Trophoblast cell (in vitro differentiated cells and primary cell): ENCODE results near the gene ZC3H7A.

Experiments used
- DNase-seq, 2 donors: peaks; one replicate each; pipeline ENCODE4 v3.0.0-alpha.2; 2016
- H2AFZ ChIP-seq: 2 replicates; pipeline ENCODE4 v1.6.1; 2013; ENCODE audit warnings: low read length, moderate library complexity, mild to moderate bottlenecking; ENCODE audit not compliant: insufficient read depth, poor library complexity
- H2AK5ac ChIP-seq: 2 replicates; pipeline ENCODE4 v1.6.1; 2013; ENCODE audit warnings: mild to moderate bottlenecking, low read length
- H2BK120ac ChIP-seq: 2 replicates; pipeline ENCODE4 v1.6.1; 2013; ENCODE audit warnings: low read length, mild to moderate bottlenecking, moderate library complexity; ENCODE audit not compliant: insufficient read depth, poor library complexity
- H2BK12ac ChIP-seq: 2 replicates; pipeline ENCODE4 v1.6.1; 2013; ENCODE audit warnings: mild to moderate bottlenecking, low read length, moderate library complexity
- H2BK5ac ChIP-seq: 2 replicates; pipeline ENCODE4 v1.6.1; 2013; ENCODE audit warnings: low read length, low read depth, moderate library complexity, mild to moderate bottlenecking; ENCODE audit not compliant: poor library complexity
- H3K14ac ChIP-seq: 2 replicates; pipeline ENCODE4 v1.6.1; 2013; ENCODE audit warnings: mild to moderate bottlenecking, low read length
- H3K18ac ChIP-seq: 2 replicates; pipeline ENCODE4 v1.6.1; 2013; ENCODE audit warnings: mild to moderate bottlenecking, low read length
- H3K23ac ChIP-seq: 2 replicates; pipeline ENCODE4 v1.6.1; 2013; ENCODE audit warnings: low read length
- H3K27ac ChIP-seq: 2 replicates; pipeline ENCODE4 v1.5.1; 2013; ENCODE audit warnings: low read depth, mild to moderate bottlenecking, inconsistent platforms, low read length, moderate library complexity
- H3K27me3 ChIP-seq: 2 replicates; pipeline ENCODE4 v1.6.1; 2013; ENCODE audit warnings: inconsistent platforms, mild to moderate bottlenecking, low read length, moderate library complexity; ENCODE audit not compliant: insufficient read depth
- H3K36me3 ChIP-seq, 2 experiments: 1 replicate in 1 of 2; 2 replicates in 1 of 2; pipeline ENCODE4 v1.6.1; 2013; ENCODE audit warnings: low read length in 2 of 2, mild to moderate bottlenecking in 2 of 2, moderate library complexity in 1 of 2; ENCODE audit not compliant: insufficient read depth in 2 of 2, control insufficient read depth in 1 of 2
- H3K4ac ChIP-seq: 2 replicates; pipeline ENCODE4 v1.6.1; 2013; ENCODE audit warnings: low read depth, mild to moderate bottlenecking, low read length, moderate library complexity
- H3K4me1 ChIP-seq, 2 experiments: 1 replicate in 1 of 2; 2 replicates in 1 of 2; pipeline ENCODE4 v1.6.1; 2013; ENCODE audit warnings: low read length in 2 of 2, mild to moderate bottlenecking in 2 of 2, moderate library complexity in 1 of 2; ENCODE audit not compliant: insufficient read depth in 2 of 2, control insufficient read depth in 1 of 2
- H3K4me2 ChIP-seq: 2 replicates; pipeline ENCODE4 v1.6.1; 2013; ENCODE audit warnings: inconsistent platforms, mild to moderate bottlenecking, low read length, moderate library complexity
- H3K4me3 ChIP-seq: 2 replicates; pipeline ENCODE4 v1.5.1; 2013; ENCODE audit warnings: mild to moderate bottlenecking, low read depth, low read length, inconsistent platforms
- H3K79me1 ChIP-seq: one replicate; pipeline ENCODE4 v1.6.1; 2013; ENCODE audit warnings: low read length
- H3K79me2 ChIP-seq: 2 replicates; pipeline ENCODE4 v1.6.1; 2013; ENCODE audit warnings: low read length, mild to moderate bottlenecking; ENCODE audit not compliant: control insufficient read depth, insufficient read depth, poor library complexity
- H3K9ac ChIP-seq: 2 replicates; pipeline ENCODE4 v1.6.1; 2013; ENCODE audit warnings: mild to moderate bottlenecking, low read length
- H3K9me3 ChIP-seq: 2 replicates; pipeline ENCODE4 v1.6.1; 2013; ENCODE audit warnings: low read depth, mild to moderate bottlenecking, control low read depth, inconsistent platforms, low read length; ENCODE audit not compliant: insufficient read depth
- H4K12ac ChIP-seq: 2 replicates; pipeline ENCODE4 v1.6.1; 2013; ENCODE audit warnings: low read depth, mild to moderate bottlenecking, low read length, moderate library complexity
- H4K8ac ChIP-seq: 2 replicates; pipeline ENCODE4 v1.6.1; 2013; ENCODE audit warnings: low read depth, mild to moderate bottlenecking, low read length, moderate library complexity
- H4K91ac ChIP-seq: one replicate; pipeline ENCODE4 v1.6.1; 2013; ENCODE audit warnings: low read depth, mild to moderate bottlenecking, low read length, moderate library complexity
- WGBS: extraction: QIAGEN DNeasy Blood & Tissue Kit; methylation state at CpG from one replicate; pipeline ENCODE4 v1.1.7; 2013; ENCODE audit warnings: missing lambda C conversion rate; ENCODE audit not compliant: insufficient read length, insufficient coverage; ENCODE audit errors: extremely low coverage; 5-methylcytosine and 5-hydroxymethylcytosine counted together

ZC3H7A gene

GRCh38 chr16:11793840-11794239 is 3.2 kb downstream of the ZC3H7A start:
- Histone ChIP-seq H3K79me2 (peaks cover 32% of the 10 kb centered on the region), H3K4me2 (no peak overlapping the region), H2BK120ac (no peak overlapping the region), H3K23ac (no peak overlapping the region), H2AFZ (no peak overlapping the region), H3K14ac (no peak overlapping the region), H4K12ac (no peak overlapping the region), H3K4ac (peak overlapping the region; percentile 86), H2AK5ac (no peak overlapping the region), H3K79me1 (peaks cover 17% of the 10 kb centered on the region), H3K9ac (no peak overlapping the region), H2BK12ac (no peak overlapping the region), H4K91ac (no peak overlapping the region), H3K9me3 (no peaks in the 10 kb centered on the region), H4K8ac (no peak overlapping the region), H3K36me3 (peaks cover 0 to 5% of the 10 kb centered on the region in 2 experiments), H3K27me3 (no peaks in the 10 kb centered on the region), H2BK5ac (no peak overlapping the region), H3K18ac (peak overlapping the region; percentile 46), H3K4me3 (no peak overlapping the region), H3K27ac (peak overlapping the region; percentile 11), H3K4me1 (peaks cover 14 to 22% of the 10 kb centered on the region in 2 experiments)
- WGBS, result no CpG with 5 or more reads among the region's 7 CpGs
- no peak for DNase-seq

- H3K4ac ChIP-seq, result peak overlapping the region; percentile 78
- DNase-seq, result no peak
- no peak overlapping the region for H3K9ac ChIP-seq
- peak overlapping the region; percentile 45 for H4K91ac ChIP-seq
- no peak overlapping the region for H2AK5ac ChIP-seq
- peaks cover 14% of the 10 kb centered on the region for H3K79me1 ChIP-seq
- no CpG with 5 or more reads among the region's 7 CpGs for WGBS
- no peak overlapping the region for H4K12ac ChIP-seq
- no peak overlapping the region for H3K23ac ChIP-seq
- H3K4me1 ChIP-seq, result peaks cover 12 to 15% of the 10 kb centered on the region in 2 experiments
- no peak overlapping the region for H4K8ac ChIP-seq
- no peak overlapping the region for H3K14ac ChIP-seq
- H3K27me3 ChIP-seq, result no peaks in the 10 kb centered on the region
- no peak overlapping the region for H3K4me3 ChIP-seq
- no peak overlapping the region for H2BK12ac ChIP-seq
- H3K9me3 ChIP-seq, result no peaks in the 10 kb centered on the region
- no peak overlapping the region for H2BK120ac ChIP-seq
- H3K27ac ChIP-seq, result peak overlapping the region; percentile 52
- no peak overlapping the region for H3K4me2 ChIP-seq
- H3K36me3 ChIP-seq, result peaks cover 2 to 5% of the 10 kb centered on the region in 2 experiments
- H2AFZ ChIP-seq, result no peak overlapping the region
- no peak overlapping the region for H3K18ac ChIP-seq
- H3K79me2 ChIP-seq, result peaks cover 40% of the 10 kb centered on the region
- H2BK5ac ChIP-seq, result peak overlapping the region; percentile 23
Measured at GRCh38 chr16:11792410-11793241, 4.4 kb downstream of the ZC3H7A start.

GRCh38 chr16:11791144-11791828 is 5.8 kb downstream of the ZC3H7A start:
- Histone ChIP-seq H4K91ac (no peak overlapping the region), H3K9ac (no peak overlapping the region), H3K23ac (no peak overlapping the region), H3K4me3 (no peak overlapping the region), H3K9me3 (no peaks in the 10 kb centered on the region), H4K8ac (no peak overlapping the region), H3K79me1 (peaks cover 6% of the 10 kb centered on the region), H3K36me3 (peaks cover 2 to 5% of the 10 kb centered on the region in 2 experiments), H3K4me1 (peaks cover 12 to 15% of the 10 kb centered on the region in 2 experiments), H3K79me2 (peaks cover 31% of the 10 kb centered on the region), H2BK120ac (no peak overlapping the region), H2BK12ac (no peak overlapping the region), H3K4me2 (no peak overlapping the region), H2AK5ac (no peak overlapping the region), H3K14ac (no peak overlapping the region), H3K4ac (peak overlapping the region; percentile 84), H4K12ac (no peak overlapping the region), H3K27me3 (no peaks in the 10 kb centered on the region), H3K18ac (no peak overlapping the region), H2AFZ (no peak overlapping the region), H2BK5ac (no peak overlapping the region), H3K27ac (no peak overlapping the region)
- no peak for DNase-seq
- WGBS, result no CpG with 5 or more reads among the region's 8 CpGs

- no CpG with 5 or more reads among the region's 3 CpGs for WGBS
- Histone ChIP-seq H4K8ac (no peak overlapping the region), H2BK5ac (no peak overlapping the region), H3K27me3 (no peaks in the 10 kb centered on the region), H3K4me3 (no peak overlapping the region), H3K79me2 (peaks cover 28% of the 10 kb centered on the region), H2BK12ac (no peak overlapping the region), H3K4me1 (peaks cover 12 to 15% of the 10 kb centered on the region in 2 experiments), H3K23ac (no peak overlapping the region), H3K27ac (no peak overlapping the region), H2AK5ac (no peak overlapping the region), H4K12ac (no peak overlapping the region), H3K14ac (no peak overlapping the region), H3K79me1 (peaks cover 3% of the 10 kb centered on the region), H3K9ac (no peak overlapping the region), H3K9me3 (no peaks in the 10 kb centered on the region), H2BK120ac (no peak overlapping the region), H4K91ac (no peak overlapping the region), H3K18ac (no peak overlapping the region), H3K4ac (peak overlapping the region; percentile 53), H3K4me2 (no peak overlapping the region), H2AFZ (no peak overlapping the region), H3K36me3 (peaks cover 2% of the 10 kb centered on the region in 2 experiments)
- no peak for DNase-seq
Measured at GRCh38 chr16:11788914-11789313, 8.1 kb downstream of the ZC3H7A start.
